SK-N-MC (cell line): Measurements from ENCODE around the gene SERPING1.
A peak's percentile ranks its signal among the peaks of the same experiment; 100 is the strongest.

Source experiments
- DNase-seq: peaks from one replicate; pipeline ENCODE4 v3.0.0-alpha.2; 2011; ENCODE audit warnings: low read depth, low spot score
- H3K27ac ChIP-seq: fragments of 200-600 bp; sonication (generic); 2 replicates; pipeline ENCODE4 v1.5.1; 2016; ENCODE audit warnings: mixed run types
- H3K36me3 ChIP-seq: fragments of 200-600 bp; sonication (generic); 2 replicates; pipeline ENCODE4 v1.6.1; 2017; ENCODE audit warnings: antibody characterized with exemption, low read length, mixed read lengths; ENCODE audit not compliant: insufficient read depth
- H3K4me3 ChIP-seq: fragments of 200-600 bp; sonication (generic); 2 replicates; pipeline ENCODE4 v1.5.1; 2016
- H3K9ac ChIP-seq: fragments of 200-600 bp; sonication (generic); 2 replicates; pipeline ENCODE4 v1.8.0; 2017; ENCODE audit warnings: mixed run types, mixed read lengths; ENCODE audit not compliant: insufficient read length
- H3K9me3 ChIP-seq: fragments of 200-600 bp; sonication (generic); 2 replicates; pipeline ENCODE4 v1.6.1; 2017; ENCODE audit warnings: low read depth, mild to moderate bottlenecking, antibody characterized with exemption, low read length, moderate library complexity, mixed read lengths
- EZH2 ChIP-seq: fragments of 200-600 bp; sonication (generic); IDR thresholded peaks from one replicate; pipeline ENCODE4 v1.6.1; 2017; ENCODE audit warnings: antibody characterized with exemption
- FOXP2 ChIP-seq: optimal IDR thresholded peaks from 2 replicates; pipeline ENCODE3; 2011; ENCODE audit warnings: mild to moderate bottlenecking, moderate library complexity; ENCODE audit not compliant: insufficient read depth; ENCODE audit errors: extremely low read length, control extremely low read depth
- POLR2AphosphoS5 ChIP-seq: IDR thresholded peaks from 2 replicates; pipeline ENCODE4 v1.6.1; 2012; ENCODE audit warnings: mild to moderate bottlenecking, low read depth, low read length, borderline replicate concordance

SERPING1 gene

DNA sequence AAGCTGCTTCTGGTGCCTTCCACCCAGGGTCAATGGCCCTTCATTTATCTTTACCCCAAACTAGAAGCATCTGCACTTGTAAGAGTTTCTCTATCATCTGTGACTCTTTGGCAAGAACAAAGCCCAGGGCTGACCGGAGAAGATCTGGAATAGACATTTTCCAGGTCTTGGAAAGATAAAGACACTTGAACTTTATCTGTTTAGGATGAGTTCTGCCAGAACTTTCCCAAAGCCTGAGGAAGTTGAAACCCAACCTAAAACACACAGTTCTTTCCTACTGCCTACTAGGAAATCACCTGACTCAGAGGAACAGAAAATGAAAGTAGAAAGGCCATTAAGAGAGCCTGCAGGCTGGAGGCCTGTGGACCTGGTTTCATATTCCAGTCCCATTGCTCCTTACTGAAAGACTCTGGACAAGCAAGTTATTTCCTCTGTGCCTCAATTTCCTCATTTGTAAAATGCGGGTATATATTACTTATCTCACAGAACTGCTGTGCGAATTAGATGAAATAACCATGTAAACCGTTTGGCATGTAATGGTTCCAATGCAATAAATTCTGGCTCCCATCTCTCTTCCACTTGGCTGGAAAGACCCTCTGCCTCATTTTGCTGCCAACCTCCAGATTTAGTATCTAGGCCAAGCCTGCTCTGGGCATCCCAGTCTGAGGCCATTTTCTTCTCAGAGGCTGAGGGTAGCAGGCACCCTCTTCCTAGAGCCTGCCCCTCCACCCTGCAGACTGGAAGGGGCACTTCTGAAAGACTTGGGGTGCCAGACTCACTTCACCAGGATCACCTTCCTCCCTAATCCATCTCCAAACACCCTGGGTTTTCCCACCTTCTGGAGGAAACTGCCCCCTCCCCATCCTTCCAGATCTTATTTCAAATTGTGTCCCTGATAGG, 31.2 kb upstream of the SERPING1 start:
- Histone ChIP-seq H3K9ac (no peak overlapping the region), H3K36me3 (no peaks in the 10 kb centered on the region), H3K27ac (no peak overlapping the region), H3K4me3 (no peak overlapping the region), H3K9me3 (no peaks in the 10 kb centered on the region)
- TF ChIP-seq FOXP2 = no peak
- TF ChIP-seq POLR2AphosphoS5 = no peak
- no peak for TF ChIP-seq EZH2
- DNase-seq = no peak

DNA sequence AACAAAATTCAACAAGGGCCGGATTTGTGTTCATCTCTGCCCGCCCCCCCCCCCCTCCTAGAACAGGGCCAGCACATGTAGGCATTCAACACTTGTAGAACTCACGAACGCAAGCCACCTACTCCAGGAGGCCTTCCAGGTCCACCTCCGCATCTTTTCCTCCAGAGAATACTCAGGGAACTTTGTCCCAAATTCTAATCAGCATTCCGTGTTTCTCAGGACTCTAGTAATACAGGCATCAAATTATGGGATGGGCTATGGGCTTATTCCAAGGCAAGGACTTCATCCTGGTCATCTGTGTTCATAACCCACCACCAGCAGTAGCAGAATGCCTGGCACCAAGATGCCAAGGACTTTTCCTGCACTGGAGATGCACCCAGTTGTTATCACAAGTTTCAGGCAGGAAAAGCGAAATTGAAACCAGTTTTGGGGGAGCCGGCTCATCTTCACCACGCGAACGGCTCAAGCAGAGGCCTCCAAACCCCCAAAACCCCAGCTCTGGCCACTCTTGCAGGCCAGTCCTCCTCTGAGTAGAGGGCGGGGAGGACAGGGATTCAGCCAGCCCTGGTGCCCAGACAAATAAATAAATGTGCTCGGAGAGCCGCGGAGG, 30.5 kb upstream of the SERPING1 start:
- TF ChIP-seq POLR2AphosphoS5 (no peak), FOXP2 (no peak), EZH2 (no peak)
- Histone ChIP-seq H3K4me3 (peak overlapping the region; percentile 98), H3K27ac (no peak overlapping the region), H3K9me3 (no peaks in the 10 kb centered on the region), H3K36me3 (no peaks in the 10 kb centered on the region), H3K9ac (peak overlapping the region; percentile 8)
- DNase-seq = no peak

DNA sequence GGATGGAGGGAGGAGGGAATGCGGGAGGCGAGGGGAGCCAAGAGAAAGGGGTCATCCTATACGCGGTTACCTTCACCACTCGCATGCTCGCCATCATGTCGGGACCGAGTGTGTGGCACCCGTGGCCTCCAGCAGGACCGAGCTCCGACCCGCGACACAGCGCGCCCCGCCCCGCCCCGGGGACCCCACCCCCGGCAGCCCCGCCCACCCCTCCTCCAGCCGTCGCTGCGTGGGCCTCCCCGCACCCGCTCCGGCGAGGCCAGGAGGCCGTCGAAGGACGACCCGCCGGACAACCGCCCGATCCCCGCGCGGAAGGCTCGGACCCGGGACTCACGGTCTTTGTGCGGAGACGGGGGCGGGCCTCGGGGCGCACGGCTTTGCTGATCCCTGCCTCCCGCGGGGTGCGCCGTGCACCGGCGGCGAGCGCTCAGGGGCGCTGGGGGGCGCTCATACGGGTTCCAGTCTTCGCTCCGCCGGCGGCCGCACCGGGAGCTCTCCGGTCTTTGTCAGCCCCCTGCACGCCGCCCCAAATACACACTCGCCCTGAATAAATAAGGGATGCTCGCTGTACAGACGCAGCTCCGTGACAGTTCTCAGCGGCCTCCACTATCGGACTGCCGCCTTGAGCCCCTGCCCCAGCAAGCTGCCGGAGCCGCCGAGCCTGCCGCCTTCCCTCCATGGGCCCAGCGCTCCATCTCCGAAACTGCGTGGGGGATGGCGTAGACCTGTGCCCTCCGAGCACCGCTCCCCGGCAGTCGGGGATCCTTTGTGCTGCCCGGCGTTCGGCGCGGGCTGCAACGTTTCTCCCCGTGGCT, 29.8 kb upstream of the SERPING1 start, which contains the start of gene UBE2L6:
Gene UBE2L6, minus strand, starts transcription at position 158 of the 815 bp plus-strand sequence. Its CDS starts 61 bp downstream, at position 97.
- Histone ChIP-seq H3K4me3 (peak within 1 kb of the TSS; percentile 98), H3K9me3 (no peaks in the 10 kb centered on the region), H3K9ac (peak within 1 kb of the TSS; percentile 75), H3K27ac (no peak within 1 kb of the TSS), H3K36me3 (no peaks in the 10 kb centered on the region)
- DNase-seq = no peak
- no peak for TF ChIP-seq EZH2
- TF ChIP-seq FOXP2 = no peak
- TF ChIP-seq POLR2AphosphoS5 = peak; percentile 24; the same call in 1 of the 2 replicates

DNA sequence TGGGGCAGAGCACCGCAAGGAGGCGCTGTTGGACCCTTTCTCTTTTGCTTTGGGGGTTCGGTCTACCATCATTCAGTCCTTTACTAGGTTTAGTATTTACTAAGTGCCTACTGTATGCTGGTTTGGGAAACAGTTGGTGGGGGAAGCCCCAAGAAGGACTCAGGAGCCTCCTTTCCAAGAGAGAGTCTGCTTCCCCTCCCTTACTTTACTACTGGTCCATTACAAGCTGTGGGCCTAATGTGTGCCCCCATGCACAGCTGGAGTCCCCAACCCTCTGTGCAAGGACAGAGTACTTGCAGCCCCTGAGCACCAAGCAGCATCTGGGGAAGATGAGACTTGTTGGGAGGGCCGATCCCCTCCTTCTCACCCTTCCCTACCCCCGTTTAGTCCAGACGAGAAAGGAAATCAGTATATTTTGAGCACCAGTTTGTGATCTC, 29.1 kb upstream of the SERPING1 start:
- Histone ChIP-seq H3K9ac (peak overlapping the region; percentile 75), H3K4me3 (peak overlapping the region; percentile 98), H3K36me3 (no peaks in the 10 kb centered on the region), H3K27ac (no peak overlapping the region), H3K9me3 (no peaks in the 10 kb centered on the region)
- no peak for TF ChIP-seq EZH2
- no peak for TF ChIP-seq FOXP2
- peak; percentile 37 for DNase-seq

DNA sequence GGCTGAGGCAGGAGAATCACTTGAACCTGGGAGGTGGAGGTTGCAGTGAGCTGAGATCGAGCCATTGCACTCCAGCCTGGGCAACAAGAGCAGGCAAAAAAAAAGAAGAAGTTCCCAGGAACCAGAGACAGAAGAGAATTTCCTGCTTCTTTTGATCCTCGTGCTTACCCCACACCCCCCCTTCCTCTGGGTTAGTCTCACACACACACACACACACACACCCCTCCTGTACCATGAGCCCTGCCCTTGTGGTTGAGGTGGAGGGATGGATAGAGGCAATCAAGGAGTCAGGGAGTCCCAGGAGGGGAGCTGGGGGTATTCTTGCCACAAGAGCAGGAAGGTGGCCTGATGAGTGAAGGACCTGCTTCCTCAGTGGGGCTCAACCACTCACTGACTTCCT, 25.9 kb upstream of the SERPING1 start:
- H3K27ac ChIP-seq = no peak overlapping the region
- H3K9me3 ChIP-seq = no peaks in the 10 kb centered on the region
- no peaks in the 10 kb centered on the region for H3K36me3 ChIP-seq
- H3K9ac ChIP-seq = no peak overlapping the region
- no peak for DNase-seq
- TF ChIP-seq FOXP2 (no peak), POLR2AphosphoS5 (no peak), EZH2 (no peak)
- no peak overlapping the region for H3K4me3 ChIP-seq

DNA sequence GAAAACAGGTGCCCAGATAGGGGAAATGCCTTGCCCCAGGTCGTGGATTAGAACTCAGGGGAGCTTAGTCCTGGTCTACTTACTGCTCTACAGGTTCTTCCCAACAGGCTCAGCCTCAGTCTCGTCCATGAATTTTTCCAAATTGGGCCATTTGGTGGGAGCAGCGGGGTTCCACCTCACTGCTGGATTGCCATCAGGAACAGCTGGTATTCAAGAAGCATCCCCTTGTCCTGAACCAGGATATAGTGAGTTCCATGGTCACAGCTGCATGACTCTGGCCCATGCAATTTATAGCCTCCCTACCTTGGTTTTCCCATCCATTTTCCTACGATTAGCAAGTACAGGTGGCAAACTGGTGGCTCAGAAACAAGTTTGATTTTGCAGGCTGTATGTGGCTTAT, 23.4 kb upstream of the SERPING1 start:
- TF ChIP-seq EZH2 (no peak), POLR2AphosphoS5 (no peak), FOXP2 (no peak)
- H3K9me3 ChIP-seq = no peaks in the 10 kb centered on the region
- H3K27ac ChIP-seq = no peak overlapping the region
- H3K9ac ChIP-seq = no peak overlapping the region
- H3K4me3 ChIP-seq = no peak overlapping the region
- H3K36me3 ChIP-seq = no peaks in the 10 kb centered on the region
- DNase-seq = no peak

DNA sequence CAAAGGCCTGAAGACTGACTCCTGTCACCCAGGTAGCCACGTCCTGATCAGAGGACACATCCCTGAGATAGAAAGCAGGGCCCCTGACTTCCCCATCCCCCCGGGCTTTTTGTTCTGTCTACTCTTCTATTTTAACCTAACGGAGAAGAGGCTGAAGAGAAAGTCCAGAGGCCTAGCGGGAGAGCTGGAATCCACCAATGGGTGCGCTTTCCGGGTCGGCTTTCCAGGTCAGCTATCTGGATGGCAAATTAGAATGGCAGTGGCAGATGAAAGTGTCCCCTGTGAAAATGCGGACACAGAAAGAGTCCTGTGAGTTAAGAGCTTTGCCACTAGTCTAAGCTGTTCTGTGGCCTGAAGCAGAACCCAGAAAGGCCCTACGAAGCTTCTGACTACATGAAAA, 13.1 kb upstream of the SERPING1 start:
- no peak for DNase-seq
- no peak overlapping the region for H3K9ac ChIP-seq

DNA sequence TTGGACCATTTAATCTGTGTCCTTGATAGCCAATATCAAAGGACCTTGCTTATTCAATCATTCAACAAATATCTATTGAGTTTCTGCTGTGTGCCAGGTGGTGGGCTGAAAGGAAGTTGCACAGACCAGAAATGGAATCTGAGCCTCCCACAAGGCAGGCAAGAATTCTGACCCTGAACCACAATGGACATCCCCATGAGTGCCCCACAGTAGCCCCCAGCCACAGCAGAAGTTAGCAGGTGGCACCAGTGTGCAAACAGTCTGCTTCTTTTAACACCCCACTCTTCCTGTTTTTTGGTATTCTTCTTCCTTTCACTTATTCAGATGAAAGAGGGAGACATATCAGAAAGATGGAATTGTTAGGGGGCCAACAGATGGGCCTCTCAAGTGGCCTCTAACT, 12.2 kb upstream of the SERPING1 start:
- no peak overlapping the region for H3K27ac ChIP-seq

More for the DNA sequence above, 13.1 kb upstream of the SERPING1 start:
- no peak overlapping the region for H3K4me3 ChIP-seq
- TF ChIP-seq FOXP2 (no peak), POLR2AphosphoS5 (no peak), EZH2 (no peak)
- no peaks in the 10 kb centered on the region for H3K9me3 ChIP-seq
- H3K27ac ChIP-seq = no peak overlapping the region
- no peaks in the 10 kb centered on the region for H3K36me3 ChIP-seq

More for the DNA sequence above, 12.2 kb upstream of the SERPING1 start:
- no peaks in the 10 kb centered on the region for H3K9me3 ChIP-seq
- no peak overlapping the region for H3K9ac ChIP-seq
- no peaks in the 10 kb centered on the region for H3K36me3 ChIP-seq
- H3K4me3 ChIP-seq = no peak overlapping the region
- TF ChIP-seq FOXP2 (no peak), POLR2AphosphoS5 (no peak), EZH2 (no peak)
- no peak for DNase-seq
